PC-3 (cell line): ENCODE measurements around the gene USP9Y.

Experiments
- EZH2 ChIP-seq: fragments of 300-600 bp; sonication (generic); IDR thresholded peaks from one replicate; pipeline ENCODE4 v1.6.1; 2017; ENCODE audit warnings: antibody characterized with exemption, mild to moderate bottlenecking, low read length; ENCODE audit not compliant: unreplicated experiment
- TF ChIP-seq, protein P1 (sequence below): fragments of 300-600 bp; sonication (generic); conservative IDR thresholded peaks from 2 replicates; pipeline ENCODE4 v1.5.1; 2017; ENCODE audit warnings: antibody characterized with exemption, low read depth, mild to moderate bottlenecking, low read length

DNA sequence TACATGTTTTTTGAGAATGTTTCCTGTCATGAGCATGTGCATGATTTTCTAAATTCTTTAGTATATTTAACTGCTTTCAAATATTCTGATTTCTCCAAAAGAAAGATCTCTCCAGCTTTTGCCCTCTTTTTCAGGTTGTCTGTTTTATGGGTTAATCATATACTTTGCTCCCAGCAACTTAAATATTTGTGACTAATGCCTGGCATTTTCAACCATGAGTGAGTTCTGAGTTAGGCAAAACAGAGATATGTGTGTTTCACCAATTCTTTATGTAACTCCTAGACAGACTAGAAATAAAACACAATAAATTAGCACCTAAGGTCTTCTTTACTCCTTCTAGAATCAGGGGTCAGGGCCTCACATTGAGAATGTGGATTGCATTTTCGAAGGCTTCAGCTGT, 107.0 kb downstream of the USP9Y start:
- TF ChIP-seq, protein P1, sequence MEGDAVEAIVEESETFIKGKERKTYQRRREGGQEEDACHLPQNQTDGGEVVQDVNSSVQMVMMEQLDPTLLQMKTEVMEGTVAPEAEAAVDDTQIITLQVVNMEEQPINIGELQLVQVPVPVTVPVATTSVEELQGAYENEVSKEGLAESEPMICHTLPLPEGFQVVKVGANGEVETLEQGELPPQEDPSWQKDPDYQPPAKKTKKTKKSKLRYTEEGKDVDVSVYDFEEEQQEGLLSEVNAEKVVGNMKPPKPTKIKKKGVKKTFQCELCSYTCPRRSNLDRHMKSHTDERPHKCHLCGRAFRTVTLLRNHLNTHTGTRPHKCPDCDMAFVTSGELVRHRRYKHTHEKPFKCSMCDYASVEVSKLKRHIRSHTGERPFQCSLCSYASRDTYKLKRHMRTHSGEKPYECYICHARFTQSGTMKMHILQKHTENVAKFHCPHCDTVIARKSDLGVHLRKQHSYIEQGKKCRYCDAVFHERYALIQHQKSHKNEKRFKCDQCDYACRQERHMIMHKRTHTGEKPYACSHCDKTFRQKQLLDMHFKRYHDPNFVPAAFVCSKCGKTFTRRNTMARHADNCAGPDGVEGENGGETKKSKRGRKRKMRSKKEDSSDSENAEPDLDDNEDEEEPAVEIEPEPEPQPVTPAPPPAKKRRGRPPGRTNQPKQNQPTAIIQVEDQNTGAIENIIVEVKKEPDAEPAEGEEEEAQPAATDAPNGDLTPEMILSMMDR: no peak
- TF ChIP-seq EZH2: no peak
